Body of pancreas (tissue), 4 donors: ENCODE results near the gene DENND1C. TPM values are rescaled to one million over a fixed set of nuclear protein-coding genes. Genes with fewer than 3 reads are reported as not detected.

Experiments
- ATAC-seq: fragments of 150-250 bp; one replicate; pipeline ENCODE4 v1.9.1; 2016
- DNase-seq, 4 donors: peaks; one replicate each; pipeline ENCODE4 v3.0.0-alpha.2; 2019
- H3K27ac ChIP-seq, 4 donors: fragments of 200-600 bp; sonication (generic); 1 replicate in 3 of 4; 2 replicates in 1 of 4; pipeline versions ENCODE4 v1.5.1 to v1.6.1; 2016 to 2019; ENCODE audit warnings: mild to moderate bottlenecking in 1 of 4, mixed read lengths in 1 of 4, moderate library complexity in 1 of 4
- H3K27me3 ChIP-seq, 2 donors: fragments of 200-600 bp; sonication (generic); one replicate each; pipeline ENCODE4 v1.6.0; 2016; ENCODE audit warnings: mild to moderate bottlenecking in 1 of 2
- H3K36me3 ChIP-seq, 2 donors: fragments of 200-600 bp; sonication (generic); replicated peaks in 1 of 2; 2 replicates each; pipeline ENCODE4 v1.5.1; 2016; ENCODE audit warnings: low read depth in 2 of 2; ENCODE audit not compliant: insufficient read depth in 1 of 2
- H3K4me1 ChIP-seq: fragments of 200-600 bp; sonication (generic); one replicate; pipeline ENCODE4 v1.6.0; 2016
- H3K4me3 ChIP-seq, 2 donors: fragments of 200-600 bp; sonication (generic); 1 replicate in 1 of 2; 2 replicates in 1 of 2; pipeline ENCODE4 v1.5.1; 2016 to 2019
- H3K9me3 ChIP-seq, 3 donors: fragments of 200-600 bp; sonication (generic); 1 replicate in 2 of 3; 2 replicates in 1 of 3; pipeline ENCODE4 v1.5.1; 2016
- POLR2A ChIP-seq, 3 donors: fragments of 450-650 bp; IDR thresholded peaks; one replicate each; pipeline ENCODE4 v1.6.1; 2016; ENCODE audit warnings: antibody characterized with exemption in 3 of 3, mild to moderate bottlenecking in 2 of 3
- WGBS, 2 donors: methylation state at CpG; one replicate each; pipeline ENCODE4 v1.1.5; 2017; 5-methylcytosine and 5-hydroxymethylcytosine counted together
- intact Hi-C: fragments of 100-400 bp; cut with DNase I; formaldehyde crosslinking; loops from one replicate; pipeline ENCODE4 v1.15.1; 2023
- total RNA-seq, 2 donors: library from RNA; depleted of rRNA; stranded (reverse); fragments of >200 nt; gene quantifications; one replicate each; pipeline ENCODE4 v1.1.0, GENCODE V29; 2016
- TF ChIP-seq, protein P1 (sequence below), 7 experiments: fragments of 450-650 bp in 4 of 7; fragments of 200-600 bp in 3 of 7; sonication (generic) in 3 of 7; IDR thresholded peaks; one replicate each; pipeline ENCODE4 v1.5.1; 2016 to 2019; ENCODE audit warnings: antibody characterized with exemption in 7 of 7

Gene DENND1C
- total RNA-seq, 2 donors from 2014 or later, result 1.0 to 1.3 TPM

- Histone ChIP-seq H3K9me3 (no peaks in the 10 kb centered on the region), H3K27me3 (no peaks in the 10 kb centered on the region), H3K4me3 (no peak overlapping the region), H3K36me3 (no peaks in the 10 kb centered on the region), H3K27ac (no peak overlapping the region), H3K4me1 (peaks cover 5% of the 10 kb centered on the region)
- no peak for ATAC-seq
- WGBS, 2 donors, result 48 to 63% methylated on average over 7 to 20 of the region's 20 CpGs
- intact Hi-C loops, result loop anchor here (10.0 kb wide), 2 partner anchors 113 to 333 kb away; no protein-coding TSS in a partner anchor
- peak in 1 of 4 donors; percentile 27 for DNase-seq
- TF ChIP-seq, protein P1, sequence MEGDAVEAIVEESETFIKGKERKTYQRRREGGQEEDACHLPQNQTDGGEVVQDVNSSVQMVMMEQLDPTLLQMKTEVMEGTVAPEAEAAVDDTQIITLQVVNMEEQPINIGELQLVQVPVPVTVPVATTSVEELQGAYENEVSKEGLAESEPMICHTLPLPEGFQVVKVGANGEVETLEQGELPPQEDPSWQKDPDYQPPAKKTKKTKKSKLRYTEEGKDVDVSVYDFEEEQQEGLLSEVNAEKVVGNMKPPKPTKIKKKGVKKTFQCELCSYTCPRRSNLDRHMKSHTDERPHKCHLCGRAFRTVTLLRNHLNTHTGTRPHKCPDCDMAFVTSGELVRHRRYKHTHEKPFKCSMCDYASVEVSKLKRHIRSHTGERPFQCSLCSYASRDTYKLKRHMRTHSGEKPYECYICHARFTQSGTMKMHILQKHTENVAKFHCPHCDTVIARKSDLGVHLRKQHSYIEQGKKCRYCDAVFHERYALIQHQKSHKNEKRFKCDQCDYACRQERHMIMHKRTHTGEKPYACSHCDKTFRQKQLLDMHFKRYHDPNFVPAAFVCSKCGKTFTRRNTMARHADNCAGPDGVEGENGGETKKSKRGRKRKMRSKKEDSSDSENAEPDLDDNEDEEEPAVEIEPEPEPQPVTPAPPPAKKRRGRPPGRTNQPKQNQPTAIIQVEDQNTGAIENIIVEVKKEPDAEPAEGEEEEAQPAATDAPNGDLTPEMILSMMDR (IDR thresholded peaks at IDR 0.05), result no peak
- TF ChIP-seq POLR2A (IDR thresholded peaks at IDR 0.05), result no peak
These were observed 40.4 kb upstream of the DENND1C start for GRCh38 chr19:6521718-6522646.

- TF ChIP-seq, protein P1 (IDR thresholded peaks at IDR 0.05), result no peak
- TF ChIP-seq POLR2A (IDR thresholded peaks at IDR 0.05), result no peak
- Histone ChIP-seq H3K36me3 (no peaks in the 10 kb centered on the region), H3K9me3 (no peaks in the 10 kb centered on the region), H3K4me1 (peaks cover 8% of the 10 kb centered on the region), H3K27ac (no peak overlapping the region), H3K4me3 (no peak overlapping the region), H3K27me3 (no peaks in the 10 kb centered on the region)
- WGBS, 2 donors, result 28 to 45% methylated on average over 2 of the region's 2 CpGs
- ATAC-seq, result no peak
- DNase-seq, result no peak
- intact Hi-C loops, result loop anchor here (10.0 kb wide), 1 partner anchor 226 kb away; no protein-coding TSS in a partner anchor
These were observed 37.7 kb upstream of the DENND1C start for GRCh38 chr19:6519289-6519688.

DNA sequence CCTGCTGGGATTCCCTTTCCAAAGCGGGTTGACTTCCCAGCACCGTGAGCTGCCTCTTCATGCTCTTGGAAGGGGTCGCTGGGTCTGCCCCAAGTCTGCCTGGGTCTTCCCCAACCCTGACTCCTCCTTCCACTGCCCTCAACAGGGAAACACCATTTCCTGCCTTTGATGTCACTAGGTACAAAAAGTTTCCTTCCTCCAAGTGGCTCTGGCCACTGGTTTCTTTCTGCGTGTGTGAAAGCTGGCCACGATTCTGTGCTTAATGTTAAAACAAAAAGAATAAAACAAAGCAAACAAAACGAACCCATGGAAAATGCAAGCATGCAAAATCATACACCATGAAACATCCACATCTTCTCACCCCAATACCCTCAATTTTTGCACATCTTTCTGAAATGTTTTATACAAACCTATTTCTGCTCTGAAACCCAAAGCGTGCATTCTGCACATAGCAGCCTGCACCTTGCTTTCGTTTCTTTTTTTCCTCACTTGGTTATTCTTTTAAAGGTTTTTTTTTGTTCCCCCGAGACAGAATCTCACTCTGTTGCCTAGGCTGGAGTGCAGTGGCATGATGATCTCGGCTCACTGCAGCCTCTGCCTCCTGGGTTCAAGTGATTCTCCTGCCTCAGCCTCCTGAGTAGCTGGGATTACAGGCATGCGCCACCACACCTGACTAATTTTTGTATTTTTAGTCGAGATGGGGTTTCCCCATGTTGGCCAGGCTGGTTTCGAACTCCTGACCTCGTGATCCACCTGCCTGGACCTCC is 36.7 kb upstream of the DENND1C start:
- Histone ChIP-seq H3K4me1 (peaks cover 8% of the 10 kb centered on the region), H3K9me3 (no peaks in the 10 kb centered on the region), H3K27me3 (no peaks in the 10 kb centered on the region), H3K27ac (no peak overlapping the region), H3K4me3 (no peak overlapping the region), H3K36me3 (no peaks in the 10 kb centered on the region)
- 41 to 60% methylated on average over 11 to 14 of the region's 14 CpGs for WGBS, 2 donors
- DNase-seq (no peak), ATAC-seq (no peak)
- intact Hi-C loops, result loop anchor here (10.0 kb wide), 1 partner anchor 226 kb away; no protein-coding TSS in a partner anchor
- no peak for TF ChIP-seq POLR2A (IDR thresholded peaks at IDR 0.05)
- TF ChIP-seq, protein P1 (IDR thresholded peaks at IDR 0.05), result no peak

GRCh38 chr19:6516659-6517291 is 35.2 kb upstream of the DENND1C start:
- no peaks in the 10 kb centered on the region for H3K27me3 ChIP-seq
- H3K36me3 ChIP-seq, result no peaks in the 10 kb centered on the region
- peak overlapping the region; percentile 73 to 86 (median 83) for H3K27ac ChIP-seq
- peak in 2 of 3 donors; percentile 11 to 46 for TF ChIP-seq POLR2A (IDR thresholded peaks at IDR 0.05)
- TF ChIP-seq, protein P1 (IDR thresholded peaks at IDR 0.05), result peak; percentile 86 to 99 (median 95)
- DNase-seq (peak; percentile 89 to 93 (median 92)), ATAC-seq (peak; percentile 77)
- H3K4me1 ChIP-seq, result peaks cover 8% of the 10 kb centered on the region
- H3K9me3 ChIP-seq, result no peaks in the 10 kb centered on the region
- H3K4me3 ChIP-seq, result peak overlapping the region; percentile 29 to 46
- 0 to 1% methylated on average over 29 to 38 of the region's 38 CpGs for WGBS, 2 donors
- intact Hi-C loops, result loop anchor here (10.0 kb wide), 1 partner anchor 228 kb away; no protein-coding TSS in a partner anchor
